Smooth muscle cell of the pulmonary artery (primary cell): ENCODE measurements around the gene GOLGA8R. TPM values are rescaled to one million over a fixed set of nuclear protein-coding genes. Genes with fewer than 3 reads are reported as not detected.

Source experiments
- total RNA-seq: library from RNA; depleted of rRNA; stranded (reverse); fragments of >200 nt; gene quantifications from 2 replicates; pipeline ENCODE4 v1.2.3, GENCODE V29; 2014

The GOLGA8R gene
- 2.9 and 3.3 TPM in 2 replicates for total RNA-seq

GRCh38 chr15:30414160-30414559 lies at the start of gene GOLGA8R:
Gene GOLGA8R, minus strand, starts transcription at chr15:30414260. Its CDS starts 98 bp downstream, at chr15:30414162.

GRCh38 chr15:30392766-30393663 lies 21.0 kb downstream of the GOLGA8R start, which contains the start of gene CHRFAM7A:
Gene CHRFAM7A, minus strand, starts transcription at chr15:30393540. Its CDS starts 10,189 bp downstream, at chr15:30383351.

Other genes starting within 250 kb of the GOLGA8R start
- gene CHRFAM7A, start 20.7 kb downstream of the GOLGA8R start, total RNA-seq: 1.2 and 1.5 TPM in 2 replicates
- 1.1 and 1.9 TPM in 2 replicates for gene GOLGA8Q, start 137.8 kb upstream of the GOLGA8R start, total RNA-seq
- 0.30 and 0.39 TPM in 2 replicates for gene GOLGA8H, start 189.8 kb upstream of the GOLGA8R start, total RNA-seq